Activated B cell treated with CpG ODN at 0.5 μM for 24 hours (primary cell): Measurements from ENCODE around the gene PNMA8B. TPM values are rescaled to one million over a fixed set of nuclear protein-coding genes. Genes with fewer than 3 reads are reported as not detected.

Experiments
- ATAC-seq: fragments of 200-7000 bp; cut with Tn5 transposase; one replicate; pipeline ENCODE4 v1.10.0; 2021; ENCODE audit warnings: low read depth, mild to moderate bottlenecking, moderate library complexity
- CTCF ChIA-PET: fragments of 350-600 bp; sonication (Branson Sonifier 250); formaldehyde crosslinking; loops from one replicate; lab custom pipeline; 2021; ENCODE audit warnings: antibody characterized with exemption; lab: Charles Lee
- POLR2A ChIA-PET: fragments of 350-600 bp; sonication (Branson Sonifier 250); formaldehyde crosslinking; loops from one replicate; lab custom pipeline; 2021; ENCODE audit warnings: antibody characterized with exemption; lab: Charles Lee
- DNase-seq: peaks from one replicate; pipeline ENCODE4 v3.0.0; 2022
- H3K27ac Mint-ChIP-seq: one replicate; pipeline ENCODE4 v1.8.0; 2020; ENCODE audit warnings: mixed read lengths
- H3K27me3 Mint-ChIP-seq: one replicate; pipeline ENCODE4 v1.8.0; 2021; ENCODE audit warnings: mixed read lengths
- H3K36me3 Mint-ChIP-seq: one replicate; pipeline ENCODE4 v1.8.0; 2021; ENCODE audit warnings: low read depth, mixed read lengths
- H3K4me1 Mint-ChIP-seq: one replicate; pipeline ENCODE4 v1.8.0; 2021; ENCODE audit warnings: mixed read lengths
- H3K4me3 Mint-ChIP-seq: one replicate; pipeline ENCODE4 v1.8.0; 2020; ENCODE audit warnings: mild to moderate bottlenecking, mixed read lengths
- H3K9me3 Mint-ChIP-seq: one replicate; pipeline ENCODE4 v1.8.0; 2020; ENCODE audit warnings: mixed read lengths
- CTCF ChIP-seq: fragments of 200-600 bp; IDR thresholded peaks from one replicate; pipeline ENCODE4 v1.8.0; 2022; ENCODE audit warnings: antibody characterized with exemption, mild to moderate bottlenecking
- intact Hi-C: fragments of 100-400 bp; cut with micrococcal nuclease; formaldehyde crosslinking; loops from one replicate; pipeline ENCODE4 v1.15.1; 2024
- total RNA-seq: library from RNA; stranded (reverse); gene quantifications from 2 replicates; pipeline ENCODE4 v1.2.3, GENCODE V29; 2022

PNMA8B gene
- total RNA-seq, 1 donor from 2014 or later: 0.04 TPM

- DNase-seq: no peak
- no peak for ATAC-seq
- Mint-ChIP-seq H3K27ac (no peak overlapping the region), H3K27me3 (peaks cover 73% of the 10 kb centered on the region), H3K36me3 (no peaks in the 10 kb centered on the region), H3K4me3 (no peak overlapping the region), H3K9me3 (no peaks in the 10 kb centered on the region), H3K4me1 (peaks cover 34% of the 10 kb centered on the region)
- CTCF ChIA-PET: no interaction called here
- POLR2A ChIA-PET: interaction anchor here (0.5 kb wide), 2 partner anchors 8 to 94 kb away, joined by 3 to 9 read pairs; no protein-coding TSS in a partner anchor
- intact Hi-C loops: no loop called here
- no peak for TF ChIP-seq CTCF
Observed at GRCh38 chr19:46490774-46491173, 4.9 kb downstream of the PNMA8B start.

DNA sequence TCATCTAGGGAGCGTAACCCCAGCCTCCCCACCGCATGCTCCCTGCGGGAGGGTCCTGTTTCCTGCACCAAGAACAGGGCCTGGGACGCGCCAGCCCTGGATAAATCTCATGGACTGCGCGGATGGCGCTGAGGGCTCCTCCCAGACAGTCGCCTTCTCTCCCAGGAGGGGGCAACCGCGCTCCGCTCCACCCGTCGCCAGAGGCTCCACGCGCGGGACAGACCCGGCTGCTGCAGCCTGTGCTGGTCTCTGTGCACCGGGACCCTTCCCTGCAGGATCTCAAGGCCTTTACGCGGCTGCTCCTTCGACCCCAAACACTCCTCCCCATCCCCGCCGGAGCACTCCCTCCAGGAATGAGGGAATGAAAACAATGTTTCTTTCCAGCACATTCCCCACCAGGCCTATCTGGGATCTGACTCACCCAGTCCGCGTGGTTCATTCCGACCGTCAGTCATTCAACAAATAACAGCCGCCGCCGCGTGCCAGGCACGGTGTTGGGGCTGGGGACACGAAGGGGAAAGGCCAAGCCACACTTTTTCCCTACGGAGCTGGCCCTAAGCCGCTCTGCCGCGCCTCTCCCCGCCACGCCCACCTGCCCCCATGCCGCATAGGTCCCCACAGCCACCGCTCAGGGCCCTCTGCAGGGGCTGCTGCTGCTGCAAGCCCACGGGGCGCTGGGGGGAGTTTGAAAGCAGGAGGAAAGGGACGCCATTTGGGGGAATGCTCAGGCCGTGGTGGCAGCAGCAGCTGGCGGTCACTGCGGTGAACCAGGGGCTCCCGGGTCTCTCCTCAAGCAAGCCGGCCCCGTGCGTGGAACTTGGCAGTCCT, 6.0 kb downstream of the PNMA8B start:
- ATAC-seq (no peak), DNase-seq (no peak)
- H3K27me3 Mint-ChIP-seq: peaks cover 76% of the 10 kb centered on the region
- H3K36me3 Mint-ChIP-seq: no peaks in the 10 kb centered on the region
- H3K4me1 Mint-ChIP-seq: peaks cover 33% of the 10 kb centered on the region
- no peak overlapping the region for H3K4me3 Mint-ChIP-seq
- no peak for TF ChIP-seq CTCF
- CTCF ChIA-PET: no interaction called here
- intact Hi-C loops: no loop called here
- H3K27ac Mint-ChIP-seq: no peak overlapping the region
- H3K9me3 Mint-ChIP-seq: no peaks in the 10 kb centered on the region
- POLR2A ChIA-PET: no interaction called here

DNA sequence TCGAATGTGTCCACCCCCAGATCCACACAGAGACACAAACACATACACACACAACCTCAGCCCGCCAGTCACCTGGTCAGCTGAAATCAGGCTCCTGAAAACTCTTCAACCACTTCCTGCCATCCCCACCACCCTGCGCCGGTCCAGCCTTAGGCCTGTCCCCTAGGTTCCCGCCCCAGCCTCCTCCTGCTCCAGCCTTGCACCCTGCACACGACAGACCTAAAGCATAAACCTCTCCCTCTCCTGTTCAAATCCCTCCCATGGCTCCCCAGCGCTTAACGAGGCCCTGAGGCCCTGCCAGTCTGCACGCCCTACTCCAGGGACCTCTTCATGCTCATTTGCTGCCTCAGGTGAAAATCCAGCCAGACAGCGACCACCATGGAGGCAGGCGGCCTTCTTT, 7.1 kb downstream of the PNMA8B start:
- ATAC-seq (no peak), DNase-seq (no peak)
- Mint-ChIP-seq H3K27ac (no peak overlapping the region), H3K27me3 (peaks cover 74% of the 10 kb centered on the region), H3K9me3 (no peaks in the 10 kb centered on the region), H3K4me1 (peaks cover 24% of the 10 kb centered on the region), H3K4me3 (no peak overlapping the region), H3K36me3 (no peaks in the 10 kb centered on the region)
- CTCF ChIA-PET: interaction anchor here (0.7 to 1.2 kb wide), 2 partner anchors 85 to 460 kb away, joined by 5 to 6 read pairs; no protein-coding TSS in a partner anchor
- intact Hi-C loops: no loop called here
- no peak for TF ChIP-seq CTCF
- POLR2A ChIA-PET: no interaction called here

GRCh38 chr19:46487802-46488445, 7.7 kb downstream of the PNMA8B start:
- TF ChIP-seq CTCF: peak; percentile 32
- peak; percentile 69 for ATAC-seq
- ChIA-PET CTCF (interaction anchor here (0.7 to 1.7 kb wide), 9 partner anchors 26 to 460 kb away, joined by 3 to 13 read pairs (median 5); no protein-coding TSS in a partner anchor), POLR2A (no interaction called here)
- Mint-ChIP-seq H3K36me3 (no peaks in the 10 kb centered on the region), H3K27me3 (peaks cover 73% of the 10 kb centered on the region), H3K4me1 (peaks cover 24% of the 10 kb centered on the region), H3K4me3 (no peak overlapping the region), H3K9me3 (no peaks in the 10 kb centered on the region), H3K27ac (no peak overlapping the region)
- peak; percentile 69 for DNase-seq
- intact Hi-C loops: loop anchor here (1.0 kb wide), 2 partner anchors 86 to 93 kb away; no protein-coding TSS in a partner anchor
